ENCODE results near the gene SLC38A10.

The SLC38A10 gene

DNA sequence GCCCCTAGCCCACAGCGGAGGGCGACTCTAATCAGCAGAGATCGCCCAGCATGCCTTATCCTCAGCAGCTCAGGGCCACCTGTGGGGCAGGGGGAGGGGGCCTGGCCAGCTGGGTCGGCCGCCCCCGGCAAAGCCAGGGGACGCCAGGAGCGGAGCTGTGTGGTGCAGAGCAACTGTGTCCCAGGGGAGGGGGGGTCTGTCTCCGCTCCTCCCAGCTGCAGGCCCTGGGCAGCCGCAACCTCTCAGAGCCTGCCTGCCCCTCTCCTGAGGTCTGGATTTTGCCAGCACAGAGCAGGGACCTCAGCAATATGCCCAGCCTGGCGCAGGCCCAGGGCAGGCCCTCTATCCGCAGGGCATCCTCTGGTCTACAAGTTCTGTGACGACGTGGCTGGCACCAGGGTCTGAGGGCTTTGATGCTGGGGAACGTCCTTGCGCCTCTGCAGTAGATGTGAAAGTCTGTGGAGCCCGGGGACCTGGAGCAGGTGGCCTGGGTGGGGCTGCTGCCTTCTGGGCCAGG, 36.5 kb upstream of the SLC38A10 start:
- DNase-seq = no peak

- DNase-seq = no peak
Measured at GRCh38 chr17:81330884-81331245, 35.8 kb upstream of the SLC38A10 start.

- DNase-seq = no peak
Measured at GRCh38 chr17:81329927-81330883, 35.1 kb upstream of the SLC38A10 start.

DNA sequence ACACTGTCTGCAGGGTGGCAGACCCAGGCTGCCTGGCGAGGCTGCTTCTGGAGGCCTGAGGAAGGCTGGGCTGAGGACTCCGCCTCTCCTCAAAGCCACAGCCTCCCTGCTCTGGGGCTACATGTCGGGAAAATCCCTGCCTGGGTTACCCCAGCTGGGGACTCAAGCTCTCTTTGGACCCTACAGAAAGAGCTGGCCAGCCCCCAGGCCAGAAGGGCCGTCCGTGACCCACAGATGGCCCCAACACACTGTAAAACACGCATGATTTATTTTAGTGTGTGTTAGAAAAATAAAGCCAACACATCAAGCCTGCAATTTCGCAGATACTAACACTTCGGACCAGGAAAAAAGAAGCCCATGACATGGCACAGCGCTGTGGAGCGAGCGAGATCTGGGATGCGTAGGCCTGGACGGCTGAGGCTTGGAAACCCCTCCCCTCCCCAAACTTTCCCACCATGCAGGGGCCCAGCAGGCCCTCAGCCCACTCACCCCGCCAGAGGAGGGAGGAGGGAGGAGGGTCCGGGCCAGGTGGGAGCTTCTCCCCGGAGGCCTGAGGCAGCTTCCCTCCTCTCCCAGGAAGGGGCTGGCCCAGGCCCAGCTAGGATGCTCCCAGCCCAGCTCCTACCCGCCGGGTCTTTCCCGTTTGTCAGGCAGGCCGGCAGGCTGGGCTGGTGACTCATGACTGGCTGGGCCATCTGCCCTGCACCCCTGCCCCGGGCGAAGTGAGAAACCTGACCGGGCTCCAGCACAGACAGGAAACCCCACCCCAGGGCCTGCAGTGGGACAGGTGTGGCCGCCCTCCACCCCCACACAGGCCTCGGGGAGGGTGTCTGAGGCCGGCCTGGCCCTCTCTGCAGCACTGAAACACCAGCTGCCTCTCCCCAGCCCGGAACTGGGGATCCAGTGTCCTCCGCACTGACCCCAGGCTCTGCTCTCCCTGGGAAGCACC, 34.1 kb upstream of the SLC38A10 start:
- no peak for DNase-seq

DNA sequence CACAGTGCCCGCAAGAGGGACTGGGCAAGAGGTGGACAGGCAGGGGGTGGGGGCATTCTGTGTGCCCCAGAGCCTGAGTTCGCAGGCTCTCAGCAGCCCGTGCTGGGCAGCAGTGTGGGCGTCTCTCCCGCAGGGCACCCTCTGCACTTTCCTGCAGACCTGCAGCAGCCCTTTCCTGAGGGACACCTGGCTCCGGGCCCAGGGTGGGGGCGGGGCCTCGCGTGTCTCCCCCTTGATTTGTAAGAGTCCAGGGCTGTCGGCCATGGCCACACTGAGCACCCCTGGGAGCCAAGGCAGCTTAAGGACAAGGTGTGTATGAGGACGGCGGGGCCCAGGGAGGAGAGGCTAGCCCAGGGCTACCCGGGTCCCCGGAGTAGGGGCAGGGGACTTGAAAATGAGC, 33.4 kb upstream of the SLC38A10 start:
- DNase-seq = no peak

GRCh38 chr17:81325714-81326358, 30.7 kb upstream of the SLC38A10 start:
- no peak for DNase-seq

DNA sequence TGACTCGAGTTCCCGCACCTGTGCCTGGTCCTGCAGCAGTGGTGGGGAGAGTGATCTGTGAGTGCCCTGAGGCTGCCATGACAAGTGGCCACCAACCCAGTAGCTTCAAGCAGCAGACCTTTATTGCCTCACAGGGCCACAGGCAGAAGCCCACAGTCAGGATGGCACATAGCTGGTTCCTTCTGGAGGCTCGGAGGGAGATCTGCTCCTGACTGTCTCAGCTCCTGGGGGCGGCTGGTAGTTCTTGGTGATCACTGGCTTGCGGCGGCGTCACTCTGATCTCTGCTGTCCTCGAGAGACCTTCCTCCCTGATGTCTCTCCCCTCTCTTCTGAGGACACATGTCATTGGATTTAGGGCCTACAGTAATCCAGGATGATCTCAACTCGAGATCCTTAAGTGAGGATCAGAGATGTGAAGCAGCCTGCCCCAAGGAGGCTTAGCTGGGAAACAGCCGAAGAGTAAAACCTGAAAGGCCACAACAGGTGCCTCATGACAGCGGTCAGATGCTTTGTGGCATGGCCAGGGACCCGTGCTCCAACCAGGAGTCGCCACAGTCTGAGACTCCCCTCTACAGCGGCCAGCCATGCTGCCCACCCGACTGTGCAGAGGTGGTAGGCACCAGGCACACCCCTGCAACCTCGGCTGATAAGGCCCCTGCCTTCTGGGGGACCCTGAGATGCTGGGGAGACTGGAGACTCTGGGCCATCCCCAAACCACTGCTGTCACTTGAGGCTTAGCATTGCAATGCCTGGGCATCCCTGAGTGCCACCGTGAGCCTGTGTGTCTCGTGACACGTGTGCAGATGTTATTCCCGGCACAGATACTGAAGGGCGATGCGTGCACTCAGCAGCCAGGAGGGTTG, 30.0 kb upstream of the SLC38A10 start:
- no peak for DNase-seq

GRCh38 chr17:81324177-81324850, 29.2 kb upstream of the SLC38A10 start:
- DNase-seq = no peak

GRCh38 chr17:81323411-81323868, 28.3 kb upstream of the SLC38A10 start:
- no peak for DNase-seq

GRCh38 chr17:81323083-81323369, 27.9 kb upstream of the SLC38A10 start:
- no peak for DNase-seq

DNA sequence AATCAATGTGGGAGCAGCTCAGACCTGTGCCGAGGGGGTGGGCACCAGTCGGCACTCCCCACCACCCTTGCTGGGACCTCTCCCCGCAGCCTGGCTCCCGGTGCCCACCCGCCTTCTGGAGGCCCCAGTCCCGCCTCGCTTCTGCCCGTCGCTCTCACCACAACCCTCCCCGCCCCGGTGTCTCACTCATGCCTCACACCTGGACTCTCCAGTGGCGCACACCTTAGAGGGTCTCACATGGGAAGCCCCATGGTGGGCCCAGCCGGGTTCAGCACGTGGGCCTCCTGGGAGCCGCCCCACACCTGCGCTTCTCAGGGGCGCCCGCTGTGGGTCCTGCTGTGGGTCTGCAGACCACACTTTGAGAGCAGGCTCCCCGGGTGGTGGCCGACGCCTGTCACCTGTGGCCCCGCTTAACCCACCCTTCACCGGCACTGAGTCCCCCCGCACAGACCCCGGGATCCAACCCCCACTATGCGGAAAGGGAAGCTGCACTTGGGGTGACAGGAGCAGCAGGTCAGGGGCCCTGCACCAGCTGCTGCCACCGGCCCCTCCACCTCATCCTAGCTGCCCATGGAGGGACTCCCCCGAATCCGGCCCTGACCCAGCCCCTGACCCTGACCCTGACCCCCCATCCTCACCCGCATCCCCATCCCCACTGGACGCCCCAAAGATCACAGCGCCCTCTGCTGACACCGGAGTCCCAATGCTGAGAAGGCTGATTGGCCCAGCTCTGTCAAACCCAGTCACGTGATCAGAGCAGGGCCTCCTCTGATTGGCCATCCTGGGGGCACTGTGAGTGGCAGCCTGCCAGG, 27.4 kb upstream of the SLC38A10 start:
- no peak for DNase-seq

GRCh38 chr17:81317961-81318605, 23.0 kb upstream of the SLC38A10 start:
- no peak for DNase-seq

DNA sequence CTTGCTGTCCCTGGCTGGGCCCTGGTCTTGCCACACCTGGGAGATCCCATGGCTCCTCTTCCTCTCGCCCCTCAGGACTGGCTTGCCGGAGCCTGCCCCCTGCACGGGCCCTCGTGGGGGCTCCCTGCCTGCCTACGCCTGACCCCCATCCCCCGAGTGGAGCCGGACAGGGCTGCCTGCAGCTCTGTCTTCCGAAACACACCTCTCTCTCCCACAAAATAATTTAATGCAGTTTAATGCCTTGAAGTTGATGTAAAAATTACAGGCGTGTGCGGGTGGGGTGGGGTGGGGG, 22.4 kb upstream of the SLC38A10 start:
- DNase-seq = no peak

- DNase-seq = no peak
Measured at GRCh38 chr17:81315885-81316391, 20.8 kb upstream of the SLC38A10 start.

DNA sequence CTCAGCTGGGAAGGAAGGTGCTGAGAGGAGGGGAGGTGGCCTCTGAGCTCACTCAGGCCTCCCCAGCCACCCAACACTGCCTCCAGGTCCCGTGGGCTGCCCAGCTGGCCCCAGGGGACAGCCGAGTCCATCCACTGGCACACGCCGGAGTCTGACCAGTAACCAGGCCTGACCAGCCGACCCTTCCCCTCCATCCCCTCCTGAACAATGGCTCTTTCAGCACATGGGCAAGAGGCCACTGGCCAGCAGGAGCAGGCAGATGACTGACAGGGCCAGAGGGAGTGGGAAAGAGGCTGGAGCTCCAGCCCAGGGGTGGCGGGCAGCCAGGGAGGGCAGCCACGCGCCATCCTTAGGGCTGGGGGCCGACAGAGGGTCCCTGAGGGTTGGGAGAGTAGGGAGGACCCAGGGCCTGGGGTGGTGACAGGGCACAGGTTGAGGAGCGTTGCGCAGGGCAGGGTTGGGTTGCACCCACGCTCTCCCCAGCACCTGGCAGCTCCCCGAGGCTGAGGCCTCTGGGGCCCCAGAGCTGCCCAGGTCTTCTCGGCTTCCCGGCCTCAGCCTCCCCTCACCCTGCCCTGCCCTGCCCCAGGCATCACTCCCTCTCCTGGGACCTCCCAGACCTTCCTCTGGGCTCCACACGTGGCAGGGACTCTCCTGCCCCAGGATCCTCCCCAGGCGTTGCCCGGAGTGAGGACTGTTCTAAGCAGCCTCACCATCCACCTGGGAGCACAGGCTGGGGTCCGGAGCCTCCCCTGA, 20.2 kb upstream of the SLC38A10 start:
- DNase-seq = peak in 28 of 58 donors; percentile 12 to 78 (median 37)

DNA sequence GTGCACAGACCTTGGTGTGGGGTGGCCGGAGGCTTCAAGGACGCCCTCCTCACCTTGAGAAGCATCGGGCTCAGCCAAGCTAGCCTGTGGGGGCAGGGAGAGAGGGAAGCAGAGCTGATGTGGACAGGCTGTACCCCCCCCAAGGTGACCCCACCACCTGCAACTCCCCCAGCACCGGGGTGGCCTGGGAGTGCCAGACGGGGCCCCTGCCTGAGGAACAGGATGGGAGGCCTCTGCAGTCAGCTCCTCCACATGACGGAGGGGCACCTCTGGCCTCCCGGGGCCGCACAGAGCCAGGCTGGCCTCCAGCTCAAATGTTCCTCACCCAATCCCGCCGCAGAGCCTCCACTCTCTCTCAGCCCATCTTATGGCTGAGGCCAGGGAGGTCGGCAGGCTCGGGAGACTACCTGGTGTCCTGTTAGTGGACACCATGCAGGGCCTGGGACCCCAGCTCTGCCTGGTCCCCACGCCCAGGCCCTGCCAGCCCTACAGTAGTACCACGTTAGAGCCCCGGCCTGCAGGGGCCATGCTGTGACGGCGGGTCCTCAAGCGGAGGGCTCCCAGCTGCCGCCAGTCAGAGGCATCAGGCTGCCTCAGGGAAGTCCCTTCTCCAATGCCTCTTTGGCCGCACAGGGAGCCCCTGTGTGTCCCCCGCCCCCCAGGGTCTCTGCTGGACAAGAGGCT, 19.4 kb upstream of the SLC38A10 start:
- no peak for DNase-seq

DNA sequence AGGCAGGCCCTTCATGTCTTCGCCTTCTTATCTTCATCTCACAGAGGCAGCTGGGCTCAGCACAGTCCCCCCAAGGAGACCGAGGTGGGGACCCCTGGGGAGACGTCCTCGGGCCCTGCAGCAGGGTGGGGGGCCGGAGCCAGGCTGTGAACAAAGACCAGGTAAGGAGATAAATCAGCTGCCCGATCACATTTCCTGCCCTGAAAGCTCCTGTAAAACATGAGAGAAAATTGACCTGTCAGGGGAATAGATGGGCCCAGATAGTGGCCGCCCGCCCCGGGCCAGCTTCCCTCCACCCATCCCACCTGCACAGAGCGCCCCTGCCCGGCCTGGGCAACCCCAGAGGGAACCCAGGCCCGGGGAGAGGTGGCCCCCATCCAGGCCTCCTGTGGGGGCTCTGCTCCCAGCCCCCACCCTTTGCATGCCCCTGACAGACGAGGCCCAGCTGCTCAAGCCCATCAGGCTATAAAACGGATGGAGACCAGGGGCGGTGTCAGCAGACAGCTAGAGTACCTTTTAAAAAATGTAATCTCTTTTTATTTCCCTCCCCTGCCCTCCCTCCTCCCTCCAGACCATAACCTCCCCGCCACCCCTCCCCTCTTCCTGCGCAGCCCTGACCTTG, 18.8 kb upstream of the SLC38A10 start:
- no peak for DNase-seq
